ENCODE data around the gene DLL3. TPM values are rescaled to one million over a fixed set of nuclear protein-coding genes. Genes with fewer than 3 reads are reported as not detected.
A peak's percentile ranks its signal among the peaks of the same experiment; 100 is the strongest.

The DLL3 gene
- total RNA-seq, 1 donor from 2014 or later: 0.62 TPM

DNA sequence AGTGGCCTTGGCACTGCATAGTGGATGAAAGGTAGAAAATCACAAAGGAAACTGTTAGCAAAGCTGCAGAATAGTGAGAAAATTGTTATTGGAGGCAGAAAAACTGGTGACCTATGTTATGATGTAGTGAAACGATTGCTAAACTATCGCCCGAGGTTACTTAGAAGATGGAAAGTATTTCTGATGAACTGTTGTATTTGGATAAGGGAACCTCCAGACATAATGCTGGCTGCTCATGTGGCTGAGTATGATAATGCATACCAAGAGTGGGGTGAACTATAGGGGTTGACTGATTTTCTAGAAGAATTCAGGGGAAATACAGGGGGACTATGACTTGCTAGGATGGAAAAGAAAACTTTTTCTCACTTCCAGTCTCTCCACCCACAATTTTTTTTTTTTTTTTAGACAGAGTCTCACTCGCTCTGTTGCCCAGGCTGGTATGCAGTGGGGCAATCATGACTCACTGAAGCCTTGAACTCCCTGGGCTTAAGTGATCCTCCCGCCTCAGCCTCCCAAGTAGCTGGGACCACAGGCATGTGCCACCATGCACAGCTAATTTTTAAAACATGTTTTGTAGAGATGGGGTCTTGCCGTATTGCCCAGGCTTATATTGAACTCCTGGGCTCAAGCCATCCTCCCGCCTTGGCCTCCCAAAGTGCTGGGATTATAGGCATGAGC is 45.6 kb downstream of the DLL3 start:
- H3K4me1 Mint-ChIP-seq (ENCODE audit: unreplicated experiment): peaks cover 5% of the 10 kb centered on the region
- no peaks in the 10 kb centered on the region for H3K36me3 Mint-ChIP-seq (ENCODE audit: unreplicated experiment)
- peaks cover 28% of the 10 kb centered on the region for H3K27me3 Mint-ChIP-seq (ENCODE audit: unreplicated experiment)
- H3K27ac Mint-ChIP-seq (ENCODE audit: unreplicated experiment): peak overlapping the region; percentile 6
- DNase-seq (ENCODE audit: extremely low spot score, unreplicated experiment): peak; percentile 7
- TF ChIP-seq CTCF (IDR thresholded peaks at IDR 0.05): no peak
- H3K9me3 Mint-ChIP-seq (ENCODE audit: unreplicated experiment): no peaks in the 10 kb centered on the region
- H3K4me3 Mint-ChIP-seq (ENCODE audit: unreplicated experiment): no peak overlapping the region

DNA sequence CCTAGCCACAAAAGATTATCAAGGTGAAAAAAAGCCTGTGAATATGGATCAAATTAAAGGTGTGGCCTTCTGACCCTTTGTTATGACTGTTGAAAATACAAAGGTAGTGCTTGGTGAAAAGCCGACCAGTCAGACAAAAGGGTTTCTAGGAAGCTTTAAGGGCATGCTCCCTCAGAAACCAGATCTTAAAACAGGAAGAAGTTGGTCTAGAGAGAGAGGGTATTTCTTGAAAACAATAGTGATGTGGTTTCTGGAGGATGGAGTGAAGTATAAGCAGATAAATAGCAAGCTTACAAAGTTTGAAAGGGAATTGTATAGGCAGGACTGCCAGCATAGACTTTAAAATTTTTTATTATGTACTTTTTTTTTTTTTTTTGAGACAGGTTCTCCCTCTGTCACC is 46.2 kb downstream of the DLL3 start:
- Mint-ChIP-seq H3K4me3 (ENCODE audit: unreplicated experiment) (no peak overlapping the region), H3K36me3 (ENCODE audit: unreplicated experiment) (no peaks in the 10 kb centered on the region), H3K27ac (ENCODE audit: unreplicated experiment) (no peak overlapping the region), H3K9me3 (ENCODE audit: unreplicated experiment) (no peaks in the 10 kb centered on the region), H3K27me3 (ENCODE audit: unreplicated experiment) (peaks cover 28% of the 10 kb centered on the region), H3K4me1 (ENCODE audit: unreplicated experiment) (peaks cover 5% of the 10 kb centered on the region)
- TF ChIP-seq CTCF (IDR thresholded peaks at IDR 0.05): no peak
- DNase-seq (ENCODE audit: extremely low spot score, unreplicated experiment): peak; percentile 1

DNA sequence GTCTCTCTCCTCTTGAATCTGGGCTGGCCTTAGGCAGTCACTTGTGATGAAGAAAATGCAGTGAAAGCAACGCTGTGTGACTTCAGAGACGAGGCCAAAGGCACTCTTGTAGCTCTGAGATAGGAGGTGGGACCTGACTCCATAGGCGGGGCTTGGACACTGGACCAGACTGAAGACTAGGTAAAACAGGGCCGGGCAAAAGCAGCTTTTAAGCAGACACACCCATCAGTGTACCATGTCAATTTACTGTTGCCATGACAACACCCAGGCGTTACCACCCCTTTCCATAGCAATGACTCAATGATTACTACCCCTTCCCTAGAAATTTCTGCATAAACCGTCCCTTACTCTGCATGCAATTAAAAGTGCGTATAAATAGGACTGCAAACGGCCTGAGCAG is 47.9 kb downstream of the DLL3 start:
- Mint-ChIP-seq H3K36me3 (ENCODE audit: unreplicated experiment) (no peaks in the 10 kb centered on the region), H3K4me3 (ENCODE audit: unreplicated experiment) (no peak overlapping the region), H3K4me1 (ENCODE audit: unreplicated experiment) (no peaks in the 10 kb centered on the region), H3K27ac (ENCODE audit: unreplicated experiment) (no peak overlapping the region), H3K27me3 (ENCODE audit: unreplicated experiment) (peaks cover 28% of the 10 kb centered on the region), H3K9me3 (ENCODE audit: unreplicated experiment) (no peaks in the 10 kb centered on the region)
- DNase-seq (ENCODE audit: extremely low spot score, unreplicated experiment): peak; percentile 64
- no peak for TF ChIP-seq CTCF (IDR thresholded peaks at IDR 0.05)

DNA sequence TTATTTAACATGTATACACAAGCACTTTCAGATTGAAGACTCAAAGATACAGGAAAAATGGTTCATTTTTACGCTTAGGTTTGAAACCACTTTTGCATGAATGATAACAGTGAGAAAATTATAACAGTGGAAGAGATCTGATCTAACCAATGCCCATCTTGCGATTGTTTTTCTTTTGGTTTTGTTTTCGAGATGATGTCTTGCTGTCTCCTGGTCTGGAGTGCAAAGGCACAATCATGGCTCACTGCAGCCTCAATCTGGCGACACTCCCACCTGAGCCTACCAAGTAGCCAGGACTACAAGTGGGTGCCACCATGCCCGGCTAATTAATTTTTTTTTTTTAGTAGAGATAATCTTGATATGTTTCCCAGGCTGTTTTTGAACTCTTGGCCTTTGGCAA is 51.5 kb downstream of the DLL3 start:
- H3K27ac Mint-ChIP-seq (ENCODE audit: unreplicated experiment): no peak overlapping the region
- no peaks in the 10 kb centered on the region for H3K36me3 Mint-ChIP-seq (ENCODE audit: unreplicated experiment)
- peaks cover 34% of the 10 kb centered on the region for H3K27me3 Mint-ChIP-seq (ENCODE audit: unreplicated experiment)
- no peak for TF ChIP-seq CTCF (IDR thresholded peaks at IDR 0.05)
- H3K9me3 Mint-ChIP-seq (ENCODE audit: unreplicated experiment): no peaks in the 10 kb centered on the region
- no peaks in the 10 kb centered on the region for H3K4me1 Mint-ChIP-seq (ENCODE audit: unreplicated experiment)
- no peak for DNase-seq (ENCODE audit: extremely low spot score, unreplicated experiment)
- H3K4me3 Mint-ChIP-seq (ENCODE audit: unreplicated experiment): no peak overlapping the region

GRCh38 chr19:39553082-39553652 is 54.4 kb downstream of the DLL3 start:
- no peaks in the 10 kb centered on the region for H3K36me3 Mint-ChIP-seq (ENCODE audit: unreplicated experiment)
- H3K27me3 Mint-ChIP-seq (ENCODE audit: unreplicated experiment): peaks cover 20% of the 10 kb centered on the region
- H3K4me3 Mint-ChIP-seq (ENCODE audit: unreplicated experiment): no peak overlapping the region
- peaks cover 11% of the 10 kb centered on the region for H3K4me1 Mint-ChIP-seq (ENCODE audit: unreplicated experiment)
- DNase-seq (ENCODE audit: extremely low spot score, unreplicated experiment): no peak
- H3K27ac Mint-ChIP-seq (ENCODE audit: unreplicated experiment): no peak overlapping the region
- no peaks in the 10 kb centered on the region for H3K9me3 Mint-ChIP-seq (ENCODE audit: unreplicated experiment)
- TF ChIP-seq CTCF (IDR thresholded peaks at IDR 0.05): no peak

All from osteocyte (in vitro differentiated cells).